ENCODE results near the gene POLA2.
"Not testable (repeated sequence)": the region's sequence is repeated elsewhere in the genome, so short reads cannot be mapped to it uniquely, and the experiment has no call there.

Gene POLA2

GRCh38 chr11:65261591-65262380 is at the start of gene POLA2:
POLA2 (plus strand) TSS chr11:65261962; CDS start chr11:65262293, 331 bp downstream.
- FAIRE-seq, result no peak

- no peak for FAIRE-seq
Observed at GRCh38 chr11:65212226-65212801, 49.4 kb upstream of the POLA2 start.

GRCh38 chr11:65213322-65214211 is 48.2 kb upstream of the POLA2 start:
- no peak for FAIRE-seq

- no peak for FAIRE-seq
Observed at GRCh38 chr11:65214212-65214845, 47.4 kb upstream of the POLA2 start.

GRCh38 chr11:65215441-65216076 is 46.2 kb upstream of the POLA2 start:
- FAIRE-seq, result no peak

- FAIRE-seq, result no peak
Observed at GRCh38 chr11:65216830-65217229, 44.9 kb upstream of the POLA2 start.

GRCh38 chr11:65217441-65218423 is 44.0 kb upstream of the POLA2 start:
- FAIRE-seq, result no peak

- no peak for FAIRE-seq
Observed at GRCh38 chr11:65218446-65218845, 43.3 kb upstream of the POLA2 start.

GRCh38 chr11:65219930-65220213 is 41.9 kb upstream of the POLA2 start:
- FAIRE-seq, result no peak

GRCh38 chr11:65221026-65221425 is 40.7 kb upstream of the POLA2 start:
- no peak for FAIRE-seq

GRCh38 chr11:65223011-65223410 is 38.8 kb upstream of the POLA2 start:
- FAIRE-seq, result no peak

- FAIRE-seq, result no peak
Observed at GRCh38 chr11:65224930-65225278, 36.9 kb upstream of the POLA2 start.

GRCh38 chr11:65225279-65226102 is 36.3 kb upstream of the POLA2 start:
- FAIRE-seq, result no peak

- FAIRE-seq, result no peak
Observed at GRCh38 chr11:65226103-65226442, 35.7 kb upstream of the POLA2 start.

- FAIRE-seq, result no peak
Observed at GRCh38 chr11:65227879-65228278, 33.9 kb upstream of the POLA2 start.

- FAIRE-seq, result no peak
Observed at GRCh38 chr11:65236194-65237059, 25.3 kb upstream of the POLA2 start.

- FAIRE-seq, result not testable (repeated sequence)
Observed at GRCh38 chr11:65238302-65238701, 23.5 kb upstream of the POLA2 start.

- FAIRE-seq, result no peak
Observed at GRCh38 chr11:65241134-65241533, 20.6 kb upstream of the POLA2 start.

- no peak for FAIRE-seq
Observed at GRCh38 chr11:65241692-65242091, 20.1 kb upstream of the POLA2 start.

GRCh38 chr11:65242389-65242788 is 19.4 kb upstream of the POLA2 start:
- no peak for FAIRE-seq

Data from TTC549 (cell line).